GM12891 (cell line): ENCODE measurements around the gene PPP1R8.

Experiments used
- POLR2A ChIP-seq: IDR thresholded peaks from 2 replicates; pipeline ENCODE4 v1.6.1; 2011; ENCODE audit warnings: low read depth, low read length, control low read depth
- POLR2AphosphoS5 ChIP-seq: IDR thresholded peaks from 2 replicates; pipeline ENCODE4 v1.6.1; 2011; ENCODE audit warnings: low read depth, low read length, control low read depth
- POU2F2 ChIP-seq: IDR thresholded peaks from 2 replicates; pipeline ENCODE4 v1.6.1; 2011; ENCODE audit warnings: low read depth, mild to moderate bottlenecking, control low read depth, low read length, moderate library complexity
- SPI1 ChIP-seq: IDR thresholded peaks from 2 replicates; pipeline ENCODE4 v1.6.1; 2011; ENCODE audit warnings: low read depth, low read length, control low read depth
- TAF1 ChIP-seq: IDR thresholded peaks from 2 replicates; pipeline ENCODE4 v1.6.1; 2011; ENCODE audit warnings: low read depth, low read length, control low read depth

- TF ChIP-seq POLR2A (no peak), POLR2AphosphoS5 (no peak), SPI1 (0 out of 2 replicates have a peak, but pooled peaks have one; percentile 11), TAF1 (no peak), POU2F2 (no peak)
These were observed 32.9 kb downstream of the PPP1R8 start for GRCh38 chr1:27863538-27863915.
